ENCODE measurements around the gene HOXA13.

Gene HOXA13

DNA sequence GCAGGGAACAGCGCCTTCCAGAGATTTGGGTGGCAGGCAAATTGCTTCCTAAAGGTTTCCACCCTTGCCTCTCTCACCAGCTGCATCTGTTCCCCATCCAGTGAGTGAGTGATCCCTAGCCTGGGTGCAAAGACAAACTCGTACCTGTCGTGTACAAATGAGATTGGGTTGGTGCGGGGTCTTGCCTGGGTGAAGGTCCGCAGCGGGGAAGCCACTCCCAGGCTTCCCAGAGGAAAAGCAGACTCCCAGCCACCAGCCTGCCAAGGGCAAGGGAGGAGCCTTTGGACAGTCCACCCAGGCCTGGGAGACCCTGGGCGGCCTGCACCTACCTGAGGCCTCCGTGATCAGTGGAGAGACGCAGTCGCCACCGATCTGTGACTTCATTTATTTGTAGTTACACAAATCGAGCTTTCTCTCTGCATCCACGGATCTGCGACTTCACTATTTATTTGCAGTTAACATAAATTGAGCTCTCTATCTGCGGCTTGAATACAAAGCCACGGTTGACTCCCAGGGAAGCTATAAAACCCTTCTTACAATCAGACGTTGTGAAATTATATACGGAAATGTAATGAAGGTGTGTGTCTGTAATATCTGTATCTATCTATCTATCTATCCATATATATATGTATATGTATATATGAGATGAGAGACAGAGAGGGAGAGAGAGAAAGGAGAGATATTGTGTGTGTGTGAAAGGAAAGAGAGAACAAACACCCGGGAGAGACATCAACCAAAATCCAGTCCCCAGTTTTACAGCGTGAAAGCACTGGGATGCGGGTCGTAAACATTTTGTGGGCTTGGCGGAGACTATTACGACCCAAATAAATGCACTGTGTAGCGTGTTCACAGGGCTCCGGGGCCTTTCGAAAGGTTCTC is 40.4 kb downstream of the HOXA13 start:
- DNase-seq (ENCODE audit: low spot score), result no peak

DNA sequence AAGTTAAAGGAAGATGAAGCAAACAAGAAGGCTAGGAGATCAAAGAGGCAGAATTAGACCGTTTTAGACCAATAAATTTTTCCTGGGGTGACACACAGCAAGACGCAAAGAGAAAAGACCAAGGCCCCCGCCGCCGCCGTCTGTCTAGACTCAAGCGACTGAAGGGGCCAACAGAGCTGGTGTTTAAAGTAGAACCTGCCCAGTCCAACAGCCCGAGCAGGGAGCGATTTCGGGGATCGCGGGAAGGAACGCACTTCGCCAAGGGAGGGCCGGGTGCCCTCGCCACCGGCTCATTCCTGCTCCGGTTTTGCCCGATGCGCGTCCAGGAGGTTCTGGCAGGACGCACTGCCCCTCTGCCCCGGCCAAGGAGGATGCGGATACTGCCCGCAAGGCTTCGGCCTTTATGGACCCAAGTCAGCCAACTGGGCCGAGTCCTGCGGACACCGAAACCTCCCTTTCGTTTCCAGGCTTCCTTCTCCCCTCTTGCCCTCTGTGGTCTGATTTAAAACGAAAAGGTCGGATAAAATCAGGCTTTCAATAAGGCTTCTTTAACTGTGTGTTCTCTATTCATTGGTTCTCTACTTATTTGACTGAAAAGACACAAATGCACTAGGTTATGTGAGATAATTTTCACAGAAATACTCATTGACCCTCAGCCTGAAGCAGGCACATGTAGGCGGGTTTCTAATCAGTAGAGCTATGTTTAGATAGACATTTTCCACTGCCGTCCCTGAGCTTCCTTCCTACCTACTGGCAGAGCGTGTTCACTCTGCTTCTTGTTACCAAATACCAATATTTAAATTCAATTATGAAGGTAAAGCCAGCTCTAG is 41.2 kb downstream of the HOXA13 start:
- no peak for DNase-seq (ENCODE audit: low spot score)

DNA sequence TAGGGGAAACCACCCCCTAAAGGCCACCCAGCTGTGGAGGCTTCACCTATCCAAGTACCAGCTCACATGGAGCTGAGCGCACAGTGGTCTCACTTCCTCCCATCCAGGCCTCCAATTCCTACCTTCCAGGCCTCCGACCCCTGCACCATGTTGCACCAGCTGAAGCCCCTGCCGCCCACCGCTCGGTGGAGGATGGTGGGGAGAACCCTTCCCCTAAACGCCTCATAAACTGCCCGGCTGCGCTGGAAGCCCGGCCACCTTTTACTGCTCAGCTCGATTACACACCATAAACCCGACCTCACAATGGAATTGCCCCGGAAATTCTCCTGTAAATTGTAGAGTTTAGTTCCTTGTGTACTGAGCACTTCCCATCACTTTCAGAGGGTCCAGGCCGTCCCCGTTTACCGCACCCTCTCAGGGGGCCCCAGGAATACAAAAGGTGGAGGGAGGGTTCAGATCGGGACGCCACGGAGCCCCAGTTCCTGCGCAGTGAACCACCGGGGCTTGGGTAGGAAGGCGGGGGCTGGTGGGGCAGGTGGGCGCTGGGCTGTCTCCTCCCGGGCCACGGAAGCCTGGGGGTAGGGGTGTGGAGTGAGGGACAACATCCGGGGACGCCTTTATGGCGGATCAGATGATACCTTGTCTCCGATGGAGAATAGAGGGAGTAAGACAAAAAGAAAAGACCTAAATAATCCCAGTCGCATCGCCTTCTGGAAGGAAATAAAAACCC is 42.0 kb downstream of the HOXA13 start:
- DNase-seq (ENCODE audit: low spot score), result no peak

DNA sequence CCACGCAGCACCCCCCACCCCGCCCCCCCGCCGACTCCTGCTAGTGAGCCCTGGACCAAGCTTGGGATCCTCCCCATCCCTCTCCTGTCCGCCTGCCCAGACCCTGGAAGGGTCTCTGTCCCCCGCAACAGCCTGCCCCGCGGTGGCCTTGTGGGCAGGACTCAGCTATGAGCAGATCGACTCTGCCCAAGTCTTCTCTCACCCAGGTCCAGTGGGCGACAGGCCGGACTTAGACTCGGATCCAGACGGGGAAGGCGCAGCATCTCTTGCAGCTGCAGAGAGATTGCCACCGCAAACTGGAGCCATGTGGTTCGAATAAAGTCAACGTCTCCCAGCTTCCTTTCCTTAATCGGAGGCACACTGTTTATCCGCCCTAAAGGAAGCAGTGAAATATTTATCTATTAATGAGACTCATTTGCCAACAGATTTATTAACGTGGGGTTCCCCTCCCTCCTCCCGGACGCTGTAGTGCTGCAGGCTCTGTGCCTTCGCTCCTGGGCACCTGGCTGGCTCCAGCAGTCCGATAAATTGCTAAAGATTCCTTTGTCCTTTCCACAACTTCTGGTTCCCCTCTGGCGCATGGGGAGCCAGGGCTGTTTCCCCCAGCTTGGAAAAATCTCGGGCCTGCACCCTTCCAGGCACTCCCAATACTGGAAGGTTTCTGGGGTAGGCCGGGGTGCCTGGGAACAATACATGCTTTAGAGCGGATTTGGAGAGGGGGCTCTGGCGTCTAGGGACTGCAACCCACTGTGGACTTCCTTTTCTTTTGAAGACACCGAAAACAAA is 42.8 kb downstream of the HOXA13 start:
- DNase-seq (ENCODE audit: low spot score), result no peak

DNA sequence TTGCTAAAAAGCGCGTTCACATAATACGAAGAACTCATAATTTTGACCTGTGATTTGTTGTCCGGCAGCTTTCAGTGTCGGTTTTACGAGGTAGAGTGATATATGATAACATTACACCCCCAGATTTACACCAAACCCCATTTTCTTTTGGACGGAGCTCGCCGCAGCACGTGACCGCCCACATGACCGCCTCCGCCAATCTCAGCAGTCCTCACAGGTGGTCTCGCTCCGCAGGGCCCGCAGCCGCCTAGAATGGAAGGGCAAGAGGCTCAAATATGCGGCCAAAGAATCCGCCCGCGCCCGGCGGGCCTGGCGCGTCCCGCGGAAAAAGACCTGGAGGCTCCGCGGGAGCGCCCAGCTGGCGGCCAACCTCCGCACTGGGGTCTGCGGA is 43.4 kb downstream of the HOXA13 start, which contains the start of gene HOXA7:
HOXA7 (minus strand) TSS at position 168 of the 391 bp plus-strand sequence; CDS start at position 38, 130 bp downstream.
- DNase-seq (ENCODE audit: low spot score), result peak; percentile 58

DNA sequence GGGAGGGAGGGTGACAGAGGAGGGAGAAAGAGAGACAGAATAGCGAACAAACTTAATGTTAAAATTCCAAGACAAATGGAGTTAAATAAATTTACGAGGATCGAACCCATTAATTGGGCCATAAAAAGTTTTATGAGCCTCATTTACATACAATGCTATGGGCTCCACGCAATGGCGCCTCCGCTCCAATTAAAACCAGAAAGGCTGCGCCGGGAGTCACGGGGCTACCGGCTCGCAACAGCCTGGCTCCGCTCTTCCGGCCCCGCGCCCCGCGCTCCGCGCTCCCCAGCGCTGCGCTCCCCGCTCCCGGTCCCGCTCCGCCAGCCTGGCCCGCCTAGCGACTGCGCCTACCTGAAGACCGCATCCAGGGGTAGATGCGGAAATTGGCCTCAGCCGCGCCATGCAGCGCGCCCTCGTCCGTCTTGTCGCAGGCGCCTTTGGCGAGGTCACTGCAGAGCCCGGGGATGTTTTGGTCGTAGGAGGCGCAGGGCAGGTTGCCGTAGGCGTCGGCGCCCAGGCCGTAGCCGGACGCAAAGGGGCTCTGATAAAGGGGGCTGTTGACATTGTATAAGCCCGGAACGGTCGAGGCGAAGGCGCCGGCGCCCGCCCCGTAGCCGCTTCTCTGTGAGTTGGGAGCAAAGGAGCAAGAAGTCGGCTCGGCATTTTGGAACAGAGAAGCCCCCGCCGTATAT is 43.9 kb downstream of the HOXA13 start:
- DNase-seq (ENCODE audit: low spot score), result peak; percentile 42

DNA sequence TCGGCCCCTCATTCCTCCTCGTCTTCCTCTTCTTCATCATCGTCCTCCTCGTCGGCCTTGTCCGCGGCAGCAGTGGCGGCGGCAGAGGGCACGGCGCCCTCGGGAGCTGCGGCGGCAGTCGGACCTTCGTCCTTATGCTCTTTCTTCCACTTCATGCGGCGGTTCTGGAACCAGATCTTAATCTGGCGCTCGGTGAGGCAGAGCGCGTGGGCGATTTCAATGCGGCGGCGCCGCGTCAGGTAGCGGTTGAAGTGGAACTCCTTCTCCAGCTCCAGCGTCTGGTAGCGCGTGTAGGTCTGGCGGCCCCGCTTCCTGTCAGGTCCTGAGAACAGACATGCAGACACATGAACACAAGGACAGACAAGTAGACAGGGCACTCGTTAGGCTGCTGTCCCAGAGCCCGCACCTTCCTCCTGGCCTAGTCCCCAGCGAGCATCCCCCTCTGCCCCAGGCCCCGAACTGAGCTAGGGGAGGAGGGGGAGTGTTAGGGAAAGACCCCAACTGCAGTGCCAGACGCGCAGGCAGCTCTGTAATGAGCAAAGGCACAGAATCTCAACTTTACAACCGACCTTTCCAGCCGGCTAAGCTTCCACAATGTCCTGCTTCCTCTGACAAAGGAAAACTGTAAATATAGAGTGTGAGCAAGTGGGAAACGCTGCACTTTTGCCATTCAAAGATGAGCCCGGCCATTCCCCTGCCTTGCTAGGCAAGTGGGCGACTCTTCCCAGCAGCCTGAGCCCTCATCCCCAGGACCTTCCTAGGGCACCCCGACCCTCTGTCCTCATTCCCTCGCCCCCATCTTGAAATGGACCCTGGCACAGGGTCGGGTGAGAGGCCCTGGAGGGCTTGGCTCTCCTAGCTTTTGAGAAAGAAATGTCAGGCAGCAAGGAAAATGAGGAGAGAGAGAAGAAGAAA is 44.7 kb downstream of the HOXA13 start:
- no peak for DNase-seq (ENCODE audit: low spot score)

DNA sequence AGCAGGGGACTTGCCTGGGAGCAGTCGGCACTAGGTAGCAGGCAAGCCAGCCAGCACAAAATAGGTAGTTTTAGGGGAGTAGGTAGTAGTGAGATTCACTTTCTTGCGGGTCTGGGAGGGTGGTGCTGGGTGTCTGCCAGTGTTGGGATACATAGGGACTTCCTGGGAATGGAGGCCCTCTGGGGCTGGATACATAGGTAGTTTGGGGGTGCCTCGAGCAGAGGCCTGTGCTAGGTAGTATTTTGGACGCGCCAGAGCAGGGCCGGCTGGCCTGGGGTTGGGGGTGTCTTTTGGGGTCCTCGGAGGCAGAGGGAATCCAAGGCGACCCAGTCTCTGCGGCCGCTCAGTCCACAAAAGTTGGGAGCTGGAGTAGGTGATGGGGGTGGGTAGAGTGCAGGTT is 45.5 kb downstream of the HOXA13 start:
- no peak for DNase-seq (ENCODE audit: low spot score)

DNA sequence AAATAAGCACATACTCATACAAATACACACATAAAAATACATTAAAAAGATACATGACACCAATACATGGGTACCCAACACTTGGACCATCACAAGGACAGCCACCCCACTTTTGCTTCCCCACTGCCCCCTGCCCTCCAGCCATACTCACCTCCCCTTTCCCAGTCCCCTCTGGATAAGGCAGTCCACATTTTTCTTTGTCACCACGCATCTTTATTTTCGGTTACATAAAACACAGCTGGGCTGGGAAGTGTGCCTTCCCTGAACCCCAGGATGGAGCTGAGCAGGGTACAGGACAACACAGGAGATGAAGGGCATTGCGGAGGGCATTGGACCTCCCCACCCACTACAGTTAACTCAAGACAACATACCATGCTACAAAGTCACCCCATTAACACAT is 46.4 kb downstream of the HOXA13 start:
- no peak for DNase-seq (ENCODE audit: low spot score)

DNA sequence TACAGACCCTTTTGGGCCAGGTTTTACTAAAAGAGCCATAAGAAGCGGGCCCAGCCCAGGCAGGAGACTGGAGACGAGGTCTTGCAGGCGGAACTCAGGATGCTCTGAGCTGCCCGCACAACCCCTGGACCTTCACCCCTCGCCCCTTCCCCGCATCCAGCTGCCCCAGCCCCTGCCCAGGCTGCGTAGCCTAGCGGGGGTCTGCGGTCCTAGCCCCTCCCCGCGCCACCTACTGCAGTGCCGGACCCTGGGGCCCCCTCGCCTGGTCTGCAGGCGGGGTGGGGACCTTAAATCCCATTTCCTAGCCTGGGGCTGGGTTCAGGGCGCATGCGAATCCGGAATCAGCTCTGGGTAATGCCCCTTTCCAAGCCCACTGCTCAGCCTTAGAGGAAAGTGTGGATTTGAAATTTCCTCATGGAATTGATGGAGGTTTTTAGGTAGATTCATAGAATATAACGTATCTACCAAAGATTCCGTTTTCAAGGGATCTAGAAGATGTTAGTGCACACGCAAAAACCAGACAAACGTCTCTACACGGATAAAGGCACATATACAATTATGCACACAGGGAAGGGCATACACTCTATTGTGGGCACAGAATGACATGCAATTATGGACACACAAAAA is 47.0 kb downstream of the HOXA13 start:
- no peak for DNase-seq (ENCODE audit: low spot score)

DNA sequence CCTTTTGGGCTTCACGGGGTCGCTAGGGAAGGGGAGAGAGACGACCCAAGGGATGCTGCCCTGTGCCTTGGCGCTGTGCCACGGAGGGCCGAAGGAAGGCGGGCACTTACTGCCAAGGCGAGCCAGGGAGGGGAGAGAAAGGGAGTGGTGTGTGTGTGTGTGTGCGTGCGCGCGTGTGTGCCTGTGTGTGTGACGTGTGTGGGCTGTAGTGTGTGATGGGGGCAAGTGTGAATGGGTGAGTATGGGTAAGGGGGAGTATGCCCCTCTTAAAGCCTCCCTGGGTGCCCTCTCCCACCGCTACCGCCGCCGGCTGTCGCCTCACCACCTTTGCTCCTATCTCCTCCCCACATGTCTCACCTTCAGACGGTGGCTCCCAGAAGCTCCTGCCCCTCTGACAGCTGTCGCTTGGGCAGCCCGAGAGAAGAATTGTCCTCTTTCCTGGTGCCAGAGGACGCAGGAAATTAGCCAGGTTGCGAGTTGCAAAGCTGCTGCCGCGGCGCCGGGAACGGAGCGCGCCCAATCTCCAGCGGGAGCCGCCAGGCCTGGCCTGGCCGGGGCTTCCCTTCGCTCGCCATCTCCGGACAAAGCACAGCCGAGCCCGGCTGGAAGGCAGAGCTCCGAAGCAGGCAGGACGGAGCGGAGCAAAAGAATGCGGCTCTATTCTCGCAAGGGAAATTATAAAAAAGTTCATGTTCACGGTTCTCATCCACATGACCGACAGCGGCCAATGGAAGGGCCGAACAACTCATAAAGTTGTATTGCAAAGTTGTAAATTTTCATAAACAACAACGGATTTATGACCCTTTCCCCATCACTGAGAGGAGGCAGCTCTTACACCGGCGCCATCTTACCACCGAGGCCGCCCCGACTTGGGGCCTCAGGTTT is 47.7 kb downstream of the HOXA13 start, which contains the start of gene HOXA3:
HOXA3 (minus strand) TSS at position 653 of the 885 bp plus-strand sequence. CDS start 41,943 bp downstream, outside the sequence.
- DNase-seq (ENCODE audit: low spot score), result no peak

DNA sequence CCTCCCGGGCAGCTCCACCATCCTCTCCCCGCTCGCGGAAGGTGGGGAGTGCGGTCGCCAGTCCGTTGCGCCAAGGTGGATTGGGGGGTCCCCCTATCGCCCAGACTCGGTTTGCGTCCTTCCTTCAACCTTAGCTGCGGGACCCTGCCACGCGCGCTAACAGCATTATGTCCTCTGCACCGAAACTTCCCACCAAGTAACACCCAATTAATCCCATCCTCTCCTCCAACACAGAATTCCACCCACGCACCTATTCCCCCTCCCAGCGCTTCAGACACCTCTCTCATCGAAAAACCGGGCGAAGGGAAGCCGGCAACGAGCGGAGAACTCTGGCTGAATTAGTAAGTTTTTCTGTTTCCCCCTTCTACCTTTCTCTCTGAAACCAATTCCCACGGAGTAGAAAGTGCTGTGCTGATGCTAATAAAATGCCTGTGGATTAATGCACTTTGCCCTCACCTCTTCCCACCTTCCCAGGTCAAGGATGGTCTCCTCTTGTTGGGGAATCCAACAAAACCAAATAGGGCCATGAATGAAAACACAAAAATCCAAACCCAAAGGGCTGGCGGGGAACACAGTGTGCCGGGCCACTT is 48.5 kb downstream of the HOXA13 start:
- no peak for DNase-seq (ENCODE audit: low spot score)

DNA sequence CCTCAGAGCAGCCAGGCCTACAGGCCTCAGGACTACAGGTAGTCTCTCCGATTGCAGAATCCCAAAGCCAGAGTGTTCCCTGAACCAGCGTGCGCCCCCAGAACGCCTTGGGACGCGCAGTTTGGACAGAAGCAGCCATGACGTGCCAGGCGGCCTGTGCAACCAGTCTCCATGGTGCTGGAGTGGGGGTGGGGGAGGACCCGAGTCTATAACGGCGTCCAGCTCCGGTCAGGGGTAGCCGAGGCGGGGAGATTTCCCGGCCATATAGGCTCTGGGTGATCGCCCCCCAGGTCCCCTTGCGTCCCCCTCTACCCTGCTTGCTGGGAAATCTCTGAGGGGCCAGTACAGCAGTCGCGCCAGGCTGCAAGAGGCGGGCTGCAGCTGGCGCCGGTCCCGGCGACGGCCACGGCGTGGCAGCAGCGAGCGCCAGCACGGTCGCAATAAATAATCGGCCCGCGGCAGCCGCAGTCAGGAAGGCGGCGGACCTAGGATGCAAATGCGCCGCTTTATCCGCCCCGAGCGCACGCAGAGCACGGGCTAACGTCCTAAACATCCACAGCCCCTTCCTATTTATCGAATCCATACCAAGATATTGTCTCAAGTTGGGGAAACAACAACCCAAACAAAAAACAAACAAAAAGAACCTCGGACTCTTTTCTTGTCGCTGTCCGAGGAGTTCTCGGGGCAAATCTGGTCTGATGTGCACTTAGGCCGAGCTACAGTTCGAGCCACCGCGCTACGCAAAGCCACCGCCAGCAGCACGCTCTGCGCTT is 49.1 kb downstream of the HOXA13 start:
- DNase-seq (ENCODE audit: low spot score), result peak; percentile 84

DNA sequence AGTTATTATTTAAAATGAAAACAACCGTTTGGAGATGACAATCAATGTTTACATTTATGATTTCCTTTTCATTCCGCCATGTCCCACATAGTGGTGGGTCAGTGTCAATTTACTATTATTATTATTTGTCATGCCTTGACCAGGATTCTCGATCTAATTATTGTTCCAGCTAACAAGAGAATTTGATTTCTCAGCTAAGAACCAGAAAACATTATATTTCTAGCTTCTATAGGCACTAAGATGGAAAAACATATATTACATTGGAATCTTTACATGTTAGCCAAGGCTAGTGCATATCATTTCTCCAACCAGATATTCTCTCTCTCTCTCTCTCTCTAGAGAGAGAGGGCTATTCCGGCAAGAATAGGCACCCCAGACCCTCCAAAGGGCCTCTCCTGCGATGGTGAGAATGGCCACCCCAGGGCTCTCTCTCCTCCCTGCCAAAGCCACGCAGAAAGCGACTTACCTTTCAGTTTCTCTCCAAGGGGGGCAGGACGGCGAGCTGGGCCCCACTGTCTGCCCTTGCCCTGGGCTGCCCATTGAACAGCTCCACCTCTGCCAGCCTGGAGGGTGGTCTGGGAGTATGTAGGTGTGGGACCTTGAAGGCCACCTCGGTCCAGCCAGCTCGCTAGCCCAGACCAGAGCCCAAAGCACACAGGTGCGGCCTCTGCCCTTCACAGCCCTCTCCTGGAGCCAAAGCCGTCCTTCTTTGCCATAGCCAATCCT is 49.9 kb downstream of the HOXA13 start:
- no peak for DNase-seq (ENCODE audit: low spot score)

DNA sequence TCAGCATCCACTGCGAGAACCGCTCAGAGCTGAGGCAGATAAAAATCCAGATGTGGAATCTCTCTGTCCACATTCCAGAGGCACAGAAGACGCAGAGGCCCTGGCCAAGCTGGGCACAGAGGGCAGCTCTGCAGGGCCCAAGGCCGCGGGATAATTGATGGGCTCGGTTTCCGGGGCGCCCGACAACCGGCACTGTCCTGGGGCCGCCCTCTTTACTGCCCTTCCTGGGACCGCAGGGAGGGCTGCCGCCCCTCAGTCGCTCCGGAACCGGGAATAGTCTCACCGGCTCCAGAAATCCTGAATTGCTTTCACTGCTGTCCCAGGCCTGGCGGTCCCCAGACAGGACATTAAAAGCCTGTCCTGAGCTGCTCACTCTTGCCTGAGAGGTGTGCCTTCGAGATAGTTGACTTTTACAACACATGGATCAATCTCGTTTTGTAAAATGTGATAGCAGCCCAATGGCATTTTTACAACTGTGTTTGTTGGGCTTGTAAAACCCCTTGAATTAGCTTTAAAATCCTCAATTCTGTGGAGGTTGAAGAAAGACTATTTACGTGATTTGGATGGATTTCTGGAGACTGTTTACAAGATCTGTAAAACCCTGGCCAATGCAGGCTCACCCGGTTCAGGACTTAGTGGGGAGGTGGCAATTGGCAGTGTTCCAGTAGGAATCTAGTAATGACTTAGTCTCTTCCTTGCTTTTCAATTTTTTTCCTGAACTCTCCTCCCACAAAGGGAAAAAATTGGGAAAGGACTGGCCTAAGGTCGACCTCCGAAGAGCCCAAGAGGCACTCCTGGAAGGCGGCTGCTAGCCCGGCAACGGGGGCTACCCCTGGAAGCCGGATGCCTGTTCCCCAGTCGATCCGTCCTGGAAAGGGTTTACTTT is 50.9 kb downstream of the HOXA13 start:
- no peak for DNase-seq (ENCODE audit: low spot score)

Measured in kidney capillary endothelial cell (primary cell).